Stimulated activated CD4-positive, alpha-beta T cell treated with anti-CD3 and anti-CD28 coated beads, TNF-alpha, amount 100 ng/mL, for 1 hour (primary cell): ENCODE measurements around the gene LAMB3.

Source experiments
- DNase-seq, 3 donors: peaks; one replicate each; pipeline ENCODE4 v3.0.0-alpha.2; 2020; ENCODE audit warnings: low read depth in 3 of 3, low spot score in 1 of 3

LAMB3 gene

GRCh38 chr1:209618756-209619420 is 33.3 kb downstream of the LAMB3 start:
- DNase-seq, result no peak

GRCh38 chr1:209618291-209618690 is 33.9 kb downstream of the LAMB3 start:
- no peak for DNase-seq

GRCh38 chr1:209617755-209618154 is 34.5 kb downstream of the LAMB3 start:
- DNase-seq, result no peak

- no peak for DNase-seq
Measured at GRCh38 chr1:209617047-209617673, 35.1 kb downstream of the LAMB3 start.

- no peak for DNase-seq
Measured at GRCh38 chr1:209616366-209617046, 35.7 kb downstream of the LAMB3 start.

- DNase-seq, result no peak
Measured at GRCh38 chr1:209614906-209615305, 37.3 kb downstream of the LAMB3 start.

- no peak for DNase-seq
Measured at GRCh38 chr1:209614151-209614420, 38.1 kb downstream of the LAMB3 start.

GRCh38 chr1:209613400-209614150 is 38.6 kb downstream of the LAMB3 start:
- DNase-seq, result no peak

GRCh38 chr1:209612646-209613399 is 39.4 kb downstream of the LAMB3 start:
- DNase-seq, result no peak

GRCh38 chr1:209611771-209612570 is 40.3 kb downstream of the LAMB3 start:
- no peak for DNase-seq

- no peak for DNase-seq
Measured at GRCh38 chr1:209610631-209610905, 41.7 kb downstream of the LAMB3 start.

GRCh38 chr1:209609791-209610630 is 42.2 kb downstream of the LAMB3 start:
- DNase-seq, result no peak

GRCh38 chr1:209609041-209609790 is 43.0 kb downstream of the LAMB3 start:
- DNase-seq, result no peak

- DNase-seq, result no peak
Measured at GRCh38 chr1:209607795-209608178, 44.4 kb downstream of the LAMB3 start.

GRCh38 chr1:209607102-209607794 is 45.0 kb downstream of the LAMB3 start:
- no peak for DNase-seq

GRCh38 chr1:209603877-209604276 is 48.3 kb downstream of the LAMB3 start:
- DNase-seq, result no peak

- DNase-seq, result no peak
Measured at GRCh38 chr1:209601809-209602657, 50.2 kb downstream of the LAMB3 start.

GRCh38 chr1:209600541-209600940 is 51.7 kb downstream of the LAMB3 start:
- no peak for DNase-seq
